PC-3 (cell line): ENCODE data around the gene PLXNB3. TPM values are rescaled to one million over a fixed set of nuclear protein-coding genes. Genes with fewer than 3 reads are reported as not detected.

Experiments used
- ATAC-seq: fragments of 200-7000 bp; cut with Tn5 transposase; 2 replicates; pipeline ENCODE4 v1.9.1; 2020; ENCODE audit warnings: mild to moderate bottlenecking, moderate library complexity
- BruUV-seq: library from RNA; stranded (reverse); fragments of 400-500 nt; replicated peaks from 2 replicates; lab custom pipeline; 2021; lab: Mats Ljungman, UMichigan
- CTCF ChIA-PET: fragments of 300-600 bp; sonication (Branson Sonifier 250); formaldehyde crosslinking; loops from one replicate; lab custom pipeline; 2022; ENCODE audit warnings: antibody characterized with exemption; lab: Charles Lee
- POLR2A ChIA-PET: fragments of 300-600 bp; sonication (Branson Sonifier 250); formaldehyde crosslinking; loops from one replicate; lab custom pipeline; 2022; ENCODE audit warnings: antibody characterized with exemption; ENCODE audit not compliant: unreplicated experiment; lab: Charles Lee
- DNase-seq: peaks from one replicate; pipeline ENCODE4 v3.0.0-alpha.2; 2015
- H2AFZ ChIP-seq: fragments of 300-600 bp; sonication (generic); 2 replicates; pipeline ENCODE4 v1.6.0; 2016; ENCODE audit warnings: antibody characterized with exemption, low read length
- H3F3A ChIP-seq: fragments of 300-600 bp; sonication (generic); one replicate; pipeline ENCODE4 v1.6.0; 2017; ENCODE audit warnings: antibody characterized with exemption, low read length, control low read depth, mild to moderate bottlenecking; ENCODE audit not compliant: unreplicated experiment
- H3K27ac ChIP-seq: fragments of 300-600 bp; sonication (generic); 2 replicates; pipeline ENCODE4 v1.5.1; 2016; ENCODE audit warnings: mild to moderate bottlenecking, low read length
- H3K27me3 ChIP-seq: fragments of 300-600 bp; sonication (generic); 2 replicates; pipeline ENCODE4 v1.6.1; 2016; ENCODE audit warnings: low read length, mixed read lengths
- H3K36me3 ChIP-seq: fragments of 300-600 bp; sonication (generic); 2 replicates; pipeline ENCODE4 v1.6.1; 2016; ENCODE audit warnings: low read depth, mixed run types, low read length, mixed read lengths
- H3K4me1 ChIP-seq: fragments of 300-600 bp; sonication (generic); 2 replicates; pipeline ENCODE4 v1.5.1; 2016; ENCODE audit warnings: low read length; ENCODE audit not compliant: insufficient read depth
- H3K4me2 ChIP-seq: fragments of 300-600 bp; sonication (generic); 2 replicates; pipeline ENCODE4 v1.6.0; 2016; ENCODE audit warnings: low read length
- H3K4me3 ChIP-seq: fragments of 300-600 bp; sonication (generic); 2 replicates; pipeline ENCODE4 v1.5.1; 2016; ENCODE audit warnings: mild to moderate bottlenecking, low read length, mixed read lengths
- H3K79me2 ChIP-seq: fragments of 300-600 bp; sonication (generic); 2 replicates; pipeline ENCODE4 v1.6.1; 2017; ENCODE audit warnings: low read length, mixed read lengths
- H3K9ac ChIP-seq: fragments of 300-600 bp; sonication (generic); 2 replicates; pipeline ENCODE4 v1.6.0; 2016; ENCODE audit warnings: mild to moderate bottlenecking, low read length
- H3K9me2 ChIP-seq: fragments of 300-600 bp; sonication (generic); replicated peaks from 2 replicates; pipeline ENCODE4 v1.6.1; 2016; ENCODE audit warnings: mixed run types, low read length, mixed read lengths
- H3K9me3 ChIP-seq: fragments of 300-600 bp; sonication (generic); 2 replicates; pipeline ENCODE4 v1.6.1; 2016; ENCODE audit warnings: low read length, mixed read lengths
- H4K20me1 ChIP-seq: fragments of 300-600 bp; sonication (generic); 2 replicates; pipeline ENCODE4 v1.6.1; 2016; ENCODE audit warnings: low read length, mixed read lengths
- EZH2 ChIP-seq: fragments of 300-600 bp; sonication (generic); IDR thresholded peaks from one replicate; pipeline ENCODE4 v1.6.1; 2017; ENCODE audit warnings: antibody characterized with exemption, mild to moderate bottlenecking, low read length; ENCODE audit not compliant: unreplicated experiment
- EZH2phosphoT487 ChIP-seq: fragments of 300-600 bp; sonication (generic); IDR thresholded peaks from 2 replicates; pipeline ENCODE4 v1.6.1; 2018; ENCODE audit warnings: mild to moderate bottlenecking, antibody characterized with exemption, low read length, borderline replicate concordance
- intact Hi-C: fragments of 100-400 bp; cut with micrococcal nuclease; formaldehyde crosslinking; loops from 2 replicates; pipeline ENCODE4 v1.9.0; 2023
- total RNA-seq: library from RNA; depleted of rRNA; stranded (reverse); fragments of >200 nt; gene quantifications from 2 replicates; pipeline ENCODE4 v1.2.3, GENCODE V29; 2014
- TF ChIP-seq, protein P1 (sequence below): fragments of 300-600 bp; sonication (generic); conservative IDR thresholded peaks from 2 replicates; pipeline ENCODE4 v1.5.1; 2017; ENCODE audit warnings: antibody characterized with exemption, low read depth, mild to moderate bottlenecking, low read length

The PLXNB3 gene
- total RNA-seq, 1 experiment from 2014 or later: 27.3 TPM

DNA sequence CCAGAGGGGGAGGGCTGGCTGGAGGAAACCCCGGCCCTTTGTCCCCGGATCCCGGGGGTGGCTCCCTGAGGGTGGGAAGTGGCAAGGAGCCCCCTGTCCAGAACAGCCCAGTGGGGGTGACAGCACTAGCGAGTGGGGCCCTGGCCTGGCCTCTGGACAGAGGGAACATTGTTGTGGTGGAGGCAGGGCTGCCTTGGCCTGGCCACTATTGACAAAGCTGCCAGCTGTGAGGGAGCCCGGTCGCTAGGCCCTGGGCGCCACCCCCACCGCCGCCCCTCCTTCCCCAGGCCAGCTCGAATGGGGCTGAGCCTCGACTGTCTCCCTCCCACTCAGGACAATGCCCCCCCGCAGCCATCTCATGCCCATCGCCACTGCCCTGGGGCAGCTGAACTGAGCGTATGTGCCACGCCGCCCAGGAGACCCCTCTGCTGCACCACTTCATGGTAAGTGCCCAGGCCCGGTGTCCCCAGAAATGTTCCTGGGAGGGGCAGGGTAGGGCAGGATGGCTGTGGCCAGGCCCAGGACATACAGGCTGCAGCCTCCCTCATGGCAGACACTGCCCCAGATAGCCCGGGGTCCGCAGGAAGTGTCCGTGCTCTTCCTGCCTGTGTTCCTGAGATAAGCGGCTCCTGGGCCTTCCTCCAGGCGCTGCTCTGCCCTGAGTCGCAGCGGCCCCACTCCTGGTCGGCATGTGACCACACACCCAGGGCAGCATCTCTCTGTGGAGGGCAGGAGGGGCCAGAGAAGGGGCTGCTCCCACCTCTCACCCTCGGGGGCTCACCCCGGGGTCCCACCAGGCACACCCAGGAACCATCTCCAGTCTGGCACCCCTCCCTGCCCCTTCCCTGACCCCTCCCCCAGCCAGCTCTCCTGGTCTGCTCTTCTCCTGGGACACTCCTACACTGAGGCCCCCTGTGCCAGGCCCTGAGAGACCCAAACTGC, 1.4 kb downstream of the PLXNB3 start:
- POLR2A ChIA-PET: interaction anchor here (0.6 kb wide), 1 partner anchor 9 kb away, joined by 10 read pairs; no protein-coding TSS in a partner anchor
- CTCF ChIA-PET: interaction anchor here (1.0 kb wide), 2 partner anchors 158 to 181 kb away, joined by 3 to 5 read pairs; no protein-coding TSS in a partner anchor

DNA sequence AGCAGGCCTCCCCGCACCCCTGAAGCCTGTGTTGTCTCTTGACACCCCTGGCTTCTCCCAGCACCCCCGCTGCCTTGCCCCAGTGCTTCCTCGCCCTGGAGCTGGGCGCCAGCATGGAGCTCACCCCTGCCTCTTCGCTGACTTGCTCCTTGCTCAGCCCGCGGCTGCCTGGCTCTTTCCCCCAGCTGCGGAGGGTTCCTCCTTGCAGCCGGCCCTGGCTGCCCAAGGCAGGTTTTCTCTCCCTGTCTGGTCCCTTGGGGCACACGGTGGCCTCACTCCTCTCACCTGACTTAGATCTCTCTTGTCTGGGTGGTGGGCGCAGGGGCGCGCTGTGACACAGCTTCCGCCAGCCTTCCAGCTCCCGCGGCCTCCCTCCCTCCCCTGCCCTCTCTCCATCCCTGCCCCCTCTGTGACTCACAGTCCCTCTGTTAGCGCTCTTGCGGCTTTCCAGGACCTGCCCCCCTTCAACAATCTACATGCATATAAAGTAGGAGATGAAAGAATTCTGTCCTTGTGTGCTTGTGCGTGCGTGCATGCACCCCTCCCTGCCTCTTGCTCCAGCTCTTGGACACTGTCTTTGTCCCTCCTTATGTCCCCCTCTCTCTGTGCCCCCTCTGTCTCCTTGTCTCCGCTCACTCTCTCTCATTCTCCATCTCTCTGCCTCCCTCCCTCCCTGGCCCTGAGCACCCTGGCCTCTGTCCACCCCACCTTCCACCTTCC, 2.2 kb downstream of the PLXNB3 start:
- Histone ChIP-seq H3K9me3 (no peaks in the 10 kb centered on the region), H3K27me3 (no peaks in the 10 kb centered on the region), H2AFZ (peak overlapping the region; percentile 49; the same call in 1 of the 2 replicates), H3K4me3 (peak overlapping the region; percentile 68), H3K27ac (peak overlapping the region; percentile 86), H3K9me2 (no peaks in the 10 kb centered on the region), H3K4me1 (peaks cover 28% of the 10 kb centered on the region), H4K20me1 (no peaks in the 10 kb centered on the region), H3K36me3 (no peaks in the 10 kb centered on the region), H3K9ac (peak overlapping the region; percentile 67), H3F3A (no peaks in the 10 kb centered on the region), H3K79me2 (peaks cover 25% of the 10 kb centered on the region), H3K4me2 (peak overlapping the region; percentile 97)
- TSS peak; percentile 65 for BruUV-seq
- ATAC-seq (peak; percentile 69), DNase-seq (peak; percentile 76)
- POLR2A ChIA-PET: interaction anchor here (0.6 kb wide), 1 partner anchor 8 kb away, joined by 10 read pairs; no protein-coding TSS in a partner anchor
- TF ChIP-seq EZH2phosphoT487: no peak
- TF ChIP-seq, protein P1, sequence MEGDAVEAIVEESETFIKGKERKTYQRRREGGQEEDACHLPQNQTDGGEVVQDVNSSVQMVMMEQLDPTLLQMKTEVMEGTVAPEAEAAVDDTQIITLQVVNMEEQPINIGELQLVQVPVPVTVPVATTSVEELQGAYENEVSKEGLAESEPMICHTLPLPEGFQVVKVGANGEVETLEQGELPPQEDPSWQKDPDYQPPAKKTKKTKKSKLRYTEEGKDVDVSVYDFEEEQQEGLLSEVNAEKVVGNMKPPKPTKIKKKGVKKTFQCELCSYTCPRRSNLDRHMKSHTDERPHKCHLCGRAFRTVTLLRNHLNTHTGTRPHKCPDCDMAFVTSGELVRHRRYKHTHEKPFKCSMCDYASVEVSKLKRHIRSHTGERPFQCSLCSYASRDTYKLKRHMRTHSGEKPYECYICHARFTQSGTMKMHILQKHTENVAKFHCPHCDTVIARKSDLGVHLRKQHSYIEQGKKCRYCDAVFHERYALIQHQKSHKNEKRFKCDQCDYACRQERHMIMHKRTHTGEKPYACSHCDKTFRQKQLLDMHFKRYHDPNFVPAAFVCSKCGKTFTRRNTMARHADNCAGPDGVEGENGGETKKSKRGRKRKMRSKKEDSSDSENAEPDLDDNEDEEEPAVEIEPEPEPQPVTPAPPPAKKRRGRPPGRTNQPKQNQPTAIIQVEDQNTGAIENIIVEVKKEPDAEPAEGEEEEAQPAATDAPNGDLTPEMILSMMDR: no peak
- no peak for TF ChIP-seq EZH2
- CTCF ChIA-PET: interaction anchor here (0.5 to 1.0 kb wide), 3 partner anchors 11 to 181 kb away, joined by 3 to 5 read pairs (median 4); no protein-coding TSS in a partner anchor
- intact Hi-C loops: no loop called here

More for the DNA sequence above, 1.4 kb downstream of the PLXNB3 start:
- peak overlapping the region; percentile 67 for H3K9ac ChIP-seq
- H3K9me2 ChIP-seq: no peaks in the 10 kb centered on the region
- H3K27me3 ChIP-seq: no peaks in the 10 kb centered on the region
- H3K79me2 ChIP-seq: peaks cover 25% of the 10 kb centered on the region
- peak overlapping the region; percentile 97 for H3K4me2 ChIP-seq
- intact Hi-C loops: loop anchor here (2.0 kb wide), 1 partner anchor 29 kb away; the partner anchor contains the start of genes IDH3G and SSR4
- peak overlapping the region; percentile 86 for H3K27ac ChIP-seq
- DNase-seq (no peak), ATAC-seq (peak; percentile 40)
- H3F3A ChIP-seq: no peaks in the 10 kb centered on the region
- peak overlapping the region; percentile 49; the same call in 1 of the 2 replicates for H2AFZ ChIP-seq
- no peaks in the 10 kb centered on the region for H4K20me1 ChIP-seq
- no peaks in the 10 kb centered on the region for H3K36me3 ChIP-seq
- peaks cover 28% of the 10 kb centered on the region for H3K4me1 ChIP-seq
- no peaks in the 10 kb centered on the region for H3K9me3 ChIP-seq
- peak overlapping the region; percentile 68 for H3K4me3 ChIP-seq
- no peak for TF ChIP-seq EZH2phosphoT487
- TF ChIP-seq, protein P1: no peak
- TF ChIP-seq EZH2: no peak
- BruUV-seq: no TSS peak
